ENCODE measurements around the gene ITGA2.

Gene ITGA2

DNA sequence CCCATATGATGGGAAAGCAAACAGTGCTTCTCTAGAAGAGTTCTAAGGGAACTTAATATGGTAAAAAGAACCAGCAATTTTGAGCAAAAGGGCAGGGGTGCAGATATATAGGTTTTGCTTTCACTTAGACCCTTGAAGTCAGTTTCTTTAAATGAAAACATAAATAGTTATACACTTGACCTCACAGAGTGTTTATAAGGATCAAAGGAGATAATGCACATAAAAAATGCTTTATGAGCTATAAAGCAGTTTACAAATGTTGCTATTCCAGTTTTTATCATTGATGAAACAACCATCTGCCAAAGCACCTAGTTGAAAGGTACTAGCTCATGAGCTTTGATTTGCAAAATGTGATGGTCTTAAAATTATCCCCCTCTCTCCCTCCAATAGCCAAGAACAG, 45.7 kb downstream of the ITGA2 start:
- TF ChIP-seq, protein P1, sequence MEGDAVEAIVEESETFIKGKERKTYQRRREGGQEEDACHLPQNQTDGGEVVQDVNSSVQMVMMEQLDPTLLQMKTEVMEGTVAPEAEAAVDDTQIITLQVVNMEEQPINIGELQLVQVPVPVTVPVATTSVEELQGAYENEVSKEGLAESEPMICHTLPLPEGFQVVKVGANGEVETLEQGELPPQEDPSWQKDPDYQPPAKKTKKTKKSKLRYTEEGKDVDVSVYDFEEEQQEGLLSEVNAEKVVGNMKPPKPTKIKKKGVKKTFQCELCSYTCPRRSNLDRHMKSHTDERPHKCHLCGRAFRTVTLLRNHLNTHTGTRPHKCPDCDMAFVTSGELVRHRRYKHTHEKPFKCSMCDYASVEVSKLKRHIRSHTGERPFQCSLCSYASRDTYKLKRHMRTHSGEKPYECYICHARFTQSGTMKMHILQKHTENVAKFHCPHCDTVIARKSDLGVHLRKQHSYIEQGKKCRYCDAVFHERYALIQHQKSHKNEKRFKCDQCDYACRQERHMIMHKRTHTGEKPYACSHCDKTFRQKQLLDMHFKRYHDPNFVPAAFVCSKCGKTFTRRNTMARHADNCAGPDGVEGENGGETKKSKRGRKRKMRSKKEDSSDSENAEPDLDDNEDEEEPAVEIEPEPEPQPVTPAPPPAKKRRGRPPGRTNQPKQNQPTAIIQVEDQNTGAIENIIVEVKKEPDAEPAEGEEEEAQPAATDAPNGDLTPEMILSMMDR (IDR thresholded peaks at IDR 0.05; ENCODE audit: insufficient read depth, low read length, missing control alignments) = no peak
- ChIA-PET CTCF (interaction anchor here (0.8 to 2.3 kb wide), 10 partner anchors 9 to 87 kb away, joined by 3 to 11 read pairs (median 4); no protein-coding TSS in a partner anchor), POLR2A (no interaction called here)

DNA sequence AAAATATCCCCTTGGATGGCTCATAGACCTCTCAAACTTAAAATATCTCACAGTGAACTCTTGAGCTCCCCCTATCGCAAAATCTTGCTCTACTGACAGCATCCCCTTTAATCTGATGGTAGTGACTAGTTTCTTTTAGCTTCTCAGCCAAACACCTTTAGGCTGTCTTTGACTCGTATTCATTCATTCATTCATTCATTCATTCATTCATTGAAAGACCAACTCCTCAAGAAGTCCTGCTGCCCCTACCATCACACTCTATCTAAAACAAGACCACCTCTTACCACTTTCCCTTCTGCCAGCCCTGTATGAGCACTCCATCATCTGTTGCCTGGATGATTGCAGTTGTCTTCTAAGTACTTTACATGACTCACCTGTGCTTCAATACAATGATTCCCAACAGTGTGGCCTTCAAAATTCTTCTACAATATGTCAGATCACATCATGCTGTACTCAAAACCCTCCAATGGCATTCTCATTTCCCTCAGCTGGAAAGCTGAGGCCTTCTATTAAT, 46.8 kb downstream of the ITGA2 start:
- ChIA-PET POLR2A (no interaction called here), CTCF (interaction anchor here (0.9 to 2.3 kb wide), 17 partner anchors 8 to 105 kb away, joined by 3 to 12 read pairs (median 3); no protein-coding TSS in a partner anchor)
- TF ChIP-seq, protein P1 (IDR thresholded peaks at IDR 0.05; ENCODE audit: insufficient read depth, low read length, missing control alignments) = peak; percentile 6
- no peak for DNase-seq (ENCODE audit: low read depth, low spot score)
- no peak overlapping the region for H3K4me3 ChIP-seq (ENCODE audit: low read depth, low read length)

More for the DNA sequence above, 45.7 kb downstream of the ITGA2 start:
- H3K4me3 ChIP-seq (ENCODE audit: low read depth, low read length) = no peak overlapping the region
- no peak for DNase-seq (ENCODE audit: low read depth, low spot score)

DNA sequence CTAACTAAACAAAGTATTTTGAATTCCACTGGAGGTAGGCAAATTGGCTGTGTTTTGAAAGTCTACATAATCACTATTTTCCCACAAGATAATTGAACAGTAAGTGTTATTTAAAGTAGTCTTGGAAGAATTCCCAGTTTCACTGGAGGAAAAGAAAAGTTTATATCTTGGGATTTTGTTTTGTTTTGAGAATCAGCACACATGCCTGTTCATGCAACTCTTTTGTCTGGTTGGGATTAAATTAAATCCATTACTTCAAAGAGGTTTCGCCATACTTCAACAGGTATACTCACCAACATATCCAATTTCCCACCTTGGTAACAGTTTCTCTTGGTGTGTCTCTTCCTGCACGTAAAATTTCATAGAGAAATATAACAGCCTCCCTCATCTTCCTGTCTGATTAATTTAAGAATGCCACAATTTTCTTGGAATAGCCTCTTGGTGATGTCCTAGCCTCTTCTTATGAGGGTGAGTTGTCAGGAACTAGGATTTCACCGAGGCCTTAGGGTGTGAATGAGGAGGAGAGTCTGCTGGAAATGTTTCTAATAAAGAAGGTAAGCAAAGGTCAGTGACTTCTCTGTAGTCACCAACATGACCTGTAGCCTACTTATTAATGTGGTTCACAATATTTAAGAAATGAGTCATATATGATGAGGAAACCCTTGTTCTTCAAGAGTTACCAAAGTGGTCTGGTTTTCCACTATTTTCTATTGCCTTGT, 48.1 kb downstream of the ITGA2 start:
- DNase-seq (ENCODE audit: low read depth, low spot score) = no peak
- TF ChIP-seq, protein P1 (IDR thresholded peaks at IDR 0.05; ENCODE audit: insufficient read depth, low read length, missing control alignments) = no peak
- no peak overlapping the region for H3K4me3 ChIP-seq (ENCODE audit: low read depth, low read length)
- ChIA-PET POLR2A (no interaction called here), CTCF (interaction anchor here (0.6 to 1.0 kb wide), 3 partner anchors 9 to 46 kb away, joined by 3 read pairs; no protein-coding TSS in a partner anchor)

DNA sequence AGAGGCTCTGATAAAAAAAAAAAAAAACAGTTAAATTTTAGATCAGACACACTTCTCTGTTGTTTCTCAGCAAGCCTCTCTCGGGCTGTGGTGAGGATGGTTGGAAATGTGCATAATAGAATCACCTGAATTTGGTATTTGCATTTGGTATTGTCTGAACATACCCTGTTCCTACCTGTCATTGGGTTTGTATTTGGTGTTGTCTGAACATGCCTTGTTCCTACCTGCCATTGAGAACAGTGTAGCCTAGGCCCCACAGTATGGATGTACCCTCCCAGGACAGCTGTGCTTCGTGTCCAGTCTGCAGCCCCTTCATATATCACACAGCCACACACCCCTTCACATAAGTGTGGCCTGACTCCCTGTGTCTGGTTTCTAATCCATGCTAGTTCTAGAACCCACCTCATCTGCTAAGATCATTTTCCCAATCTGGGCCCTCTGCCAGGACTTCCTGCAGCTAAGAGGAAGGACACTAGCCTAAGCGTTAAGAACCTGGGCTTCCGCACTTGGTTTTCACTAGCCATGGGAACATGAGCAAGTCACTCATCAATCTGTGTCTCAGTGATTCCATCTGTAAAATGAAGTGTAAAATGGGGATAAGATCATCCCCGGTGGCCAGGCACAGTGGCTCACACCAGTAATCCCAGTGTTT, 49.2 kb downstream of the ITGA2 start:
- POLR2A ChIA-PET = no interaction called here
- DNase-seq (ENCODE audit: low read depth, low spot score) = no peak
- TF ChIP-seq, protein P1 (IDR thresholded peaks at IDR 0.05; ENCODE audit: insufficient read depth, low read length, missing control alignments) = no peak
- H3K4me3 ChIP-seq (ENCODE audit: low read depth, low read length) = no peak overlapping the region
- CTCF ChIA-PET = interaction anchor here (1.0 to 1.3 kb wide), 2 partner anchors 15 to 51 kb away, joined by 3 to 4 read pairs; no protein-coding TSS in a partner anchor

DNA sequence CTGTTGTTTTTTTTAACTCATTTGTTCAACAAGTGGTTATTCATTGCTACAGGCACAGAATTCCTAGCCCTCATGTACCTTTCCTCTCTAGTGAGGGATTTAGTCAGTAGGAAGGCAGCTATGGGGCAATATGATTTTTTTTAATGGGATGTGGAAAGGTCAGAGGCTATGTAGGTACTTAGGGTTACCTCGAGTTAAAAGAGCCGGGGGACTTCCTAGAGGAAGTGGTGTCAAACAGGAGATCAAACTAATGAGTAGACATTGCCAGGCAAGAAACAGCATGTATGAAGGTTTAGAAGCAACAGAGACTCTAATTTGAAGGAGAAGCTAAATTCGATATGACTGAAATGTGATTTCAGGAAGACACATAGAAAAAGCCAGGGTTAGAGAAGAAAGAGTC, 50.7 kb downstream of the ITGA2 start:
- CTCF ChIA-PET = interaction anchor here (0.6 to 0.8 kb wide), 2 partner anchors 12 to 91 kb away, joined by 3 to 4 read pairs; no protein-coding TSS in a partner anchor
- no peak for DNase-seq (ENCODE audit: low read depth, low spot score)
- TF ChIP-seq, protein P1 (IDR thresholded peaks at IDR 0.05; ENCODE audit: insufficient read depth, low read length, missing control alignments) = no peak
- POLR2A ChIA-PET = no interaction called here
- no peak overlapping the region for H3K4me3 ChIP-seq (ENCODE audit: low read depth, low read length)

Measured in AG04449 (cell line).